WTC11 (cell line): Measurements from ENCODE around the gene PDE12. TPM values are rescaled to one million over a fixed set of nuclear protein-coding genes. Genes with fewer than 3 reads are reported as not detected.

Experiments
- ATAC-seq: fragments of 200-7000 bp; cut with Tn5 transposase; 2 replicates; pipeline ENCODE4 v1.10.0; 2021; ENCODE audit warnings: mild to moderate bottlenecking, moderate library complexity
- CTCF ChIA-PET: fragments of 300-600 bp; sonication (Branson Sonifier 250); formaldehyde crosslinking; loops from one replicate; lab custom pipeline; 2021; ENCODE audit warnings: antibody characterized with exemption; lab: Charles Lee
- POLR2A ChIA-PET: fragments of 350-600 bp; sonication (Branson Sonifier 250); formaldehyde crosslinking; loops from one replicate; lab custom pipeline; 2021; ENCODE audit warnings: antibody characterized with exemption; lab: Charles Lee
- DNase-seq: peaks from one replicate; pipeline ENCODE4 v3.0.0; 2021; ENCODE audit warnings: low spot score
- H3K27ac Mint-ChIP-seq: 2 replicates; pipeline ENCODE4 v1.8.0; 2021; ENCODE audit warnings: mixed read lengths
- H3K27me3 Mint-ChIP-seq: 2 replicates; pipeline ENCODE4 v1.8.0; 2021; ENCODE audit warnings: low read depth, mild to moderate bottlenecking, moderate library complexity, mixed read lengths
- H3K36me3 Mint-ChIP-seq: 2 replicates; pipeline ENCODE4 v1.8.0; 2021; ENCODE audit warnings: mixed read lengths
- H3K4me1 Mint-ChIP-seq: 2 replicates; pipeline ENCODE4 v1.8.0; 2022; ENCODE audit warnings: mixed read lengths
- H3K4me3 Mint-ChIP-seq: 2 replicates; pipeline ENCODE4 v1.8.0; 2021; ENCODE audit warnings: mild to moderate bottlenecking, moderate library complexity, mixed read lengths
- H3K9me3 Mint-ChIP-seq: 2 replicates; pipeline ENCODE4 v1.8.0; 2021; ENCODE audit warnings: mixed read lengths
- CBFB ChIP-seq: sonication (generic); formaldehyde crosslinking; IDR thresholded peaks from 2 replicates; pipeline ENCODE4 v1.8.1; 2022; ENCODE audit warnings: mild to moderate bottlenecking, low read depth, missing genetic modification reagents
- ESRRA ChIP-seq: sonication (generic); formaldehyde crosslinking; IDR thresholded peaks from 2 replicates; pipeline ENCODE4 v1.8.1; 2022; ENCODE audit warnings: mild to moderate bottlenecking, missing genetic modification reagents, borderline replicate concordance
- FOXK1 ChIP-seq: sonication (generic); formaldehyde crosslinking; IDR thresholded peaks from 2 replicates; pipeline ENCODE4 v1.8.0; 2022; ENCODE audit warnings: mild to moderate bottlenecking, moderate library complexity, missing genetic modification reagents
- HMGA2 ChIP-seq: fragments of 250-450 bp; sonication (Bioruptor Pico); IDR thresholded peaks from 2 replicates; pipeline ENCODE4 v1.4.0; 2021; ENCODE audit warnings: mild to moderate bottlenecking, moderate library complexity
- MXD4 ChIP-seq: fragments of 250-450 bp; sonication (Bioruptor Pico); IDR thresholded peaks from 2 replicates; pipeline ENCODE4 v1.8.0; 2021; ENCODE audit warnings: mild to moderate bottlenecking, moderate library complexity, borderline replicate concordance
- NFATC4 ChIP-seq: fragments of 250-450 bp; sonication (Bioruptor Pico); IDR thresholded peaks from 2 replicates; pipeline ENCODE4 v1.9.0; 2021; ENCODE audit warnings: mild to moderate bottlenecking
- NFE2L1 ChIP-seq: sonication (generic); formaldehyde crosslinking; IDR thresholded peaks from 2 replicates; pipeline ENCODE4 v1.8.1; 2023; ENCODE audit warnings: missing genetic modification reagents
- NR1H2 ChIP-seq: sonication (generic); formaldehyde crosslinking; IDR thresholded peaks from 2 replicates; pipeline ENCODE4 v1.9.0; 2021; ENCODE audit warnings: mild to moderate bottlenecking, moderate library complexity, missing genetic modification reagents
- OVOL2 ChIP-seq: fragments of 250-450 bp; sonication (Bioruptor Pico); IDR thresholded peaks from 2 replicates; pipeline ENCODE4 v1.9.0; 2021; ENCODE audit warnings: mild to moderate bottlenecking, borderline replicate concordance
- TEAD1 ChIP-seq: sonication (generic); formaldehyde crosslinking; IDR thresholded peaks from 2 replicates; pipeline ENCODE4 v1.8.0; 2022; ENCODE audit warnings: mild to moderate bottlenecking, missing genetic modification reagents
- ZBTB21 ChIP-seq: sonication (generic); formaldehyde crosslinking; IDR thresholded peaks from 2 replicates; pipeline ENCODE4 v1.8.1; 2023; ENCODE audit warnings: mild to moderate bottlenecking, missing genetic modification reagents, borderline replicate concordance
- ZNF423 ChIP-seq: fragments of 250-450 bp; sonication (Bioruptor Pico); IDR thresholded peaks from 2 replicates; pipeline ENCODE4 v2.1.2; 2022; ENCODE audit warnings: mild to moderate bottlenecking, moderate library complexity
- total RNA-seq: library from RNA; stranded (reverse); gene quantifications from 3 replicates; pipeline ENCODE4 v1.2.3, GENCODE V29; 2021
- TF ChIP-seq, protein P1 (sequence below): sonication (generic); formaldehyde crosslinking; IDR thresholded peaks from 2 replicates; pipeline ENCODE4 v1.8.0; 2023; ENCODE audit warnings: mild to moderate bottlenecking, missing genetic modification reagents
- TF ChIP-seq, protein P2 (sequence below): sonication (generic); formaldehyde crosslinking; IDR thresholded peaks from 2 replicates; pipeline ENCODE4 v1.8.1; 2022; ENCODE audit warnings: mild to moderate bottlenecking, moderate library complexity, missing genetic modification reagents
- TF ChIP-seq, protein P3 (sequence below): sonication (generic); formaldehyde crosslinking; IDR thresholded peaks from 2 replicates; pipeline ENCODE4 v1.8.1; 2022; ENCODE audit warnings: mild to moderate bottlenecking, missing genetic modification reagents, moderate library complexity, borderline replicate concordance
- TF ChIP-seq, protein P4 (sequence below): sonication (generic); formaldehyde crosslinking; IDR thresholded peaks from 2 replicates; pipeline ENCODE4 v1.8.0; 2022; ENCODE audit warnings: mild to moderate bottlenecking, missing genetic modification reagents
- TF ChIP-seq, protein P5 (sequence below): sonication (generic); formaldehyde crosslinking; IDR thresholded peaks from 2 replicates; pipeline ENCODE4 v1.8.1; 2022; ENCODE audit warnings: low read depth, mild to moderate bottlenecking, moderate library complexity, missing genetic modification reagents, borderline replicate concordance
- TF ChIP-seq, protein P6 (sequence below): fragments of 250-450 bp; sonication (Bioruptor Pico); IDR thresholded peaks from 2 replicates; pipeline ENCODE4 v1.9.0; 2021; ENCODE audit warnings: mild to moderate bottlenecking
- TF ChIP-seq, protein P7 (sequence below): sonication (generic); formaldehyde crosslinking; IDR thresholded peaks from 2 replicates; pipeline ENCODE4 v1.8.0; 2022; ENCODE audit warnings: mild to moderate bottlenecking, missing genetic modification reagents

PDE12 gene
- total RNA-seq, 1 experiment from 2014 or later: 16.4 TPM

DNA sequence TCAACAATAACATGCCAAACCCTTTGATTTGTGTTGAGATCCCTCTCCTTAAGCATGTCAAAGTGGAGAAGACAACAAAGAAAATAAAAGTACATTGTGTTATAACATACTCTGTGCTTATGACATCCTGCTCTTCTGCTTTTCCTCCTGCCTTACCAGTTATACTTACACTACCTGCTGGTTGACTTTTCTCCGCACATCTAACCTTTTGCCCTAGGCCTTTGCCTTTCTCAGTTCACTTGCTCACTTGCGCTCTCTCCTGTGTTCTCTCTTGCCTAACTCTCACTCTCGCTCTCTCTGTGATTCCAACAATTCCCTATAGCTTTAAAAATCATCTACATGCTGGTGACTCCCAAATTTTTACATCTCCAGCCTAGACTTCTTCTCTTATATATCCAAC lies 17.6 kb upstream of the PDE12 start (continued):
- TF ChIP-seq, protein P1, sequence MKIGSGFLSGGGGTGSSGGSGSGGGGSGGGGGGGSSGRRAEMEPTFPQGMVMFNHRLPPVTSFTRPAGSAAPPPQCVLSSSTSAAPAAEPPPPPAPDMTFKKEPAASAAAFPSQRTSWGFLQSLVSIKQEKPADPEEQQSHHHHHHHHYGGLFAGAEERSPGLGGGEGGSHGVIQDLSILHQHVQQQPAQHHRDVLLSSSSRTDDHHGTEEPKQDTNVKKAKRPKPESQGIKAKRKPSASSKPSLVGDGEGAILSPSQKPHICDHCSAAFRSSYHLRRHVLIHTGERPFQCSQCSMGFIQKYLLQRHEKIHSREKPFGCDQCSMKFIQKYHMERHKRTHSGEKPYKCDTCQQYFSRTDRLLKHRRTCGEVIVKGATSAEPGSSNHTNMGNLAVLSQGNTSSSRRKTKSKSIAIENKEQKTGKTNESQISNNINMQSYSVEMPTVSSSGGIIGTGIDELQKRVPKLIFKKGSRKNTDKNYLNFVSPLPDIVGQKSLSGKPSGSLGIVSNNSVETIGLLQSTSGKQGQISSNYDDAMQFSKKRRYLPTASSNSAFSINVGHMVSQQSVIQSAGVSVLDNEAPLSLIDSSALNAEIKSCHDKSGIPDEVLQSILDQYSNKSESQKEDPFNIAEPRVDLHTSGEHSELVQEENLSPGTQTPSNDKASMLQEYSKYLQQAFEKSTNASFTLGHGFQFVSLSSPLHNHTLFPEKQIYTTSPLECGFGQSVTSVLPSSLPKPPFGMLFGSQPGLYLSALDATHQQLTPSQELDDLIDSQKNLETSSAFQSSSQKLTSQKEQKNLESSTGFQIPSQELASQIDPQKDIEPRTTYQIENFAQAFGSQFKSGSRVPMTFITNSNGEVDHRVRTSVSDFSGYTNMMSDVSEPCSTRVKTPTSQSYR (CRISPR knock-in tag): no peak
- TF ChIP-seq OVOL2 (CRISPR knock-in tag) (no peak), MXD4 (no peak), ZBTB21 (no peak), CBFB (CRISPR knock-in tag) (no peak), NFE2L1 (CRISPR knock-in tag) (no peak), ESRRA (no peak), NR1H2 (CRISPR knock-in tag) (no peak)
- TF ChIP-seq, protein P2, sequence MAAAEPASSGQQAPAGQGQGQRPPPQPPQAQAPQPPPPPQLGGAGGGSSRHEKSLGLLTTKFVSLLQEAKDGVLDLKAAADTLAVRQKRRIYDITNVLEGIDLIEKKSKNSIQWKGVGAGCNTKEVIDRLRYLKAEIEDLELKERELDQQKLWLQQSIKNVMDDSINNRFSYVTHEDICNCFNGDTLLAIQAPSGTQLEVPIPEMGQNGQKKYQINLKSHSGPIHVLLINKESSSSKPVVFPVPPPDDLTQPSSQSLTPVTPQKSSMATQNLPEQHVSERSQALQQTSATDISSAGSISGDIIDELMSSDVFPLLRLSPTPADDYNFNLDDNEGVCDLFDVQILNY (CRISPR knock-in tag): no peak
- TF ChIP-seq, protein P3, sequence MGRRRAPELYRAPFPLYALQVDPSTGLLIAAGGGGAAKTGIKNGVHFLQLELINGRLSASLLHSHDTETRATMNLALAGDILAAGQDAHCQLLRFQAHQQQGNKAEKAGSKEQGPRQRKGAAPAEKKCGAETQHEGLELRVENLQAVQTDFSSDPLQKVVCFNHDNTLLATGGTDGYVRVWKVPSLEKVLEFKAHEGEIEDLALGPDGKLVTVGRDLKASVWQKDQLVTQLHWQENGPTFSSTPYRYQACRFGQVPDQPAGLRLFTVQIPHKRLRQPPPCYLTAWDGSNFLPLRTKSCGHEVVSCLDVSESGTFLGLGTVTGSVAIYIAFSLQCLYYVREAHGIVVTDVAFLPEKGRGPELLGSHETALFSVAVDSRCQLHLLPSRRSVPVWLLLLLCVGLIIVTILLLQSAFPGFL (CRISPR knock-in tag): no peak

DNA sequence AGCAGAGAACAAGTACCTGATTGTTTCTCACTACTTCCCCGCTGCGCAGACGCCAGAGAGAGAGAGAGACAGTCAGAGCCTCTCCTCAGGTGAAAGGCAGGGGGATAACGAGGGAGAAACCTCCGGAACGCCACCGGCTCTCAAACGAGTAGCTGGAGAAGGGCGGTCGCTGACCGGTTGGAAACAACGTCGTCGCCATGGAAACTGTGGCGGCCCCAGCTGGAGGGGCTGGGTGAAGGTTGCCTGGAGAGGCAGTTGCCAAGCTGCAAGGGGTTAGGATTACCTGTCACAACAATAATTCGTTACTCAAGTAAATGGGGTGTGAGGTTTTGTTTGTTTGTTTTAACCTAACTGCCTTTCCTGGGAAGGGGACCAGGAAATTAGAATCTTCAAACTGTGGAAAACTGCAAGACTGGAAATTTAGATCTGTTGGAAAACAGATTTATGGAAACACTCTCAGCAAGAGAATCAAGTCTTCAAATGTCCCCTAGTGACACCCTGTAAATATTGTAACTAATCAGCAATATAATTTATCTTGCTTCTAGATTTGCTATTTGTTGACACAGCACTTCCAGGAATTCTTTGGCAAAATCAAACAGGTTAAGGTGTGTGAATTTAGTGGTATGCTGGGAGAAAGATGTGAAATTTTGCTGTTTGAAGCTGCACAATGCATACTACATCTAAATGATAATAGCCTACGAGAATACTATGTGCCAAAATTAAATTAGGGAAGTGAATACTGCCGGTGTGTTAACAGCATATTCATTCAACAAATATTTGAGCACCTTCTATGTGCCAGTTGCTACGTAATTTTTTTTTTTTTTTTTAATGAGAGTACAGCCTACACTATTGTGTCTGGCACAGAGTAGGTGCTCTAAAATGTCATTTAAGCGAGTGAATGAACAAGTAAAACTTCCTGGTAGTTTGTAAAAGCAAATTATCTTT lies 11.6 kb upstream of the PDE12 start, which contains the start of gene DNAH12:
DNAH12 (minus strand) TSS at position 164 of the 945 bp plus-strand sequence. CDS start 1,474 bp downstream, outside the sequence.
- peak within 1 kb of the TSS; percentile 63 for H3K4me3 Mint-ChIP-seq
- ATAC-seq: peak; percentile 99
- peak within 1 kb of the TSS; percentile 93 for H3K27ac Mint-ChIP-seq
- no peaks in the 10 kb centered on the region for H3K9me3 Mint-ChIP-seq
- H3K4me1 Mint-ChIP-seq: peaks cover 9% of the 10 kb centered on the region
- peak; percentile 95 for DNase-seq
- ChIA-PET POLR2A (interaction anchor here (0.6 to 1.5 kb wide), 3 partner anchors 10 to 139 kb away, joined by 3 to 11 read pairs (median 5); partner anchors contain the start of gene PDE12), CTCF (interaction anchor here (0.6 to 1.3 kb wide), 5 partner anchors 12 to 891 kb away, joined by 3 to 8 read pairs (median 4); partner anchors contain the start of genes PDE12 and SLMAP)
- H3K27me3 Mint-ChIP-seq: no peaks in the 10 kb centered on the region
- no peaks in the 10 kb centered on the region for H3K36me3 Mint-ChIP-seq
- TF ChIP-seq ZNF423 (CRISPR knock-in tag) (no peak), NFATC4 (CRISPR knock-in tag) (no peak), TEAD1 (CRISPR knock-in tag) (peak; percentile 62; the same call in 1 of the 2 replicates)
- TF ChIP-seq, protein P4, sequence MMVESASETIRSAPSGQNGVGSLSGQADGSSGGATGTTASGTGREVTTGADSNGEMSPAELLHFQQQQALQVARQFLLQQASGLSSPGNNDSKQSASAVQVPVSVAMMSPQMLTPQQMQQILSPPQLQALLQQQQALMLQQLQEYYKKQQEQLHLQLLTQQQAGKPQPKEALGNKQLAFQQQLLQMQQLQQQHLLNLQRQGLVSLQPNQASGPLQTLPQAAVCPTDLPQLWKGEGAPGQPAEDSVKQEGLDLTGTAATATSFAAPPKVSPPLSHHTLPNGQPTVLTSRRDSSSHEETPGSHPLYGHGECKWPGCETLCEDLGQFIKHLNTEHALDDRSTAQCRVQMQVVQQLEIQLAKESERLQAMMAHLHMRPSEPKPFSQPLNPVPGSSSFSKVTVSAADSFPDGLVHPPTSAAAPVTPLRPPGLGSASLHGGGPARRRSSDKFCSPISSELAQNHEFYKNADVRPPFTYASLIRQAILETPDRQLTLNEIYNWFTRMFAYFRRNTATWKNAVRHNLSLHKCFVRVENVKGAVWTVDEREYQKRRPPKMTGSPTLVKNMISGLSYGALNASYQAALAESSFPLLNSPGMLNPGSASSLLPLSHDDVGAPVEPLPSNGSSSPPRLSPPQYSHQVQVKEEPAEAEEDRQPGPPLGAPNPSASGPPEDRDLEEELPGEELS (CRISPR knock-in tag): no peak

DNA sequence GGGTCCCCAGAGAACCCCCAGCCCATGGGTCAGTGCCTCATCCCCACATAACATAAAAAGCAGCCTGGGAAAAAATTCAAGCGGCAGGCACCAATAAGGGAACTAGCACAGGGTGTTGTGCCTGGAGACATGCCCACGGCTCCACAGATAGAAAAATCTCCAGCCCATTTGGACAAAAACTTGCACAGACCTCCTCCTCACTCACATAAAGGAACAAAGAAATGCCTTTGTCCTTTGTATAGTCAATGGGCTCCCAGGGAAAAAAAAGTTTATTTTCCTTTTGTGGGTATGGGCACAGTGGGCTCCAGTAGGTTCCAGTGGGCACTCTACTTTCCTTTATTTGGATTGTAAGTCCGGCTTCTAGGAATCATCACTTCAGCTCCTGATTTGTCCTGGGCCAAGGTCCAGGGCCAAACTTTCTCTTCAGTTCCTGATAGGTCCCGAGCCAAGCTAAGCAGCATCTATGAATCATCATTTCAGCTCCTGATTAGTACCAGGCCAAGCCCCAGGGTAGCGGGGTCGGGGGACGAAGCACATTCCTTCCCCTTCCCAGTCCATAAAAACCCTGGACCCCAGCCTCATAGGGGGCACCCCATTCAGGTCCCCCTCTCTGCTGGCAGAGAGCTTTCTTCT lies 10.3 kb upstream of the PDE12 start:
- no peaks in the 10 kb centered on the region for H3K9me3 Mint-ChIP-seq
- DNase-seq: no peak
- ATAC-seq: no peak
- H3K4me1 Mint-ChIP-seq: peaks cover 9% of the 10 kb centered on the region
- ChIA-PET CTCF (no interaction called here), POLR2A (interaction anchor here (0.6 kb wide), 1 partner anchor 145 kb away, joined by 3 read pairs; no protein-coding TSS in a partner anchor)
- H3K36me3 Mint-ChIP-seq: no peaks in the 10 kb centered on the region
- 0 out of 2 replicates have a peak overlapping the region, but pooled peaks have one; percentile 41 for H3K27ac Mint-ChIP-seq
- no peak overlapping the region for H3K4me3 Mint-ChIP-seq
- no peaks in the 10 kb centered on the region for H3K27me3 Mint-ChIP-seq
- no peak for TF ChIP-seq FOXK1 (CRISPR knock-in tag)
- TF ChIP-seq, protein P5, sequence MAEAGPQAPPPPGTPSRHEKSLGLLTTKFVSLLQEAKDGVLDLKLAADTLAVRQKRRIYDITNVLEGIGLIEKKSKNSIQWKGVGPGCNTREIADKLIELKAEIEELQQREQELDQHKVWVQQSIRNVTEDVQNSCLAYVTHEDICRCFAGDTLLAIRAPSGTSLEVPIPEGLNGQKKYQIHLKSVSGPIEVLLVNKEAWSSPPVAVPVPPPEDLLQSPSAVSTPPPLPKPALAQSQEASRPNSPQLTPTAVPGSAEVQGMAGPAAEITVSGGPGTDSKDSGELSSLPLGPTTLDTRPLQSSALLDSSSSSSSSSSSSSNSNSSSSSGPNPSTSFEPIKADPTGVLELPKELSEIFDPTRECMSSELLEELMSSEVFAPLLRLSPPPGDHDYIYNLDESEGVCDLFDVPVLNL (CRISPR knock-in tag): no peak
- no peak for TF ChIP-seq HMGA2 (CRISPR knock-in tag)
- TF ChIP-seq, protein P6, sequence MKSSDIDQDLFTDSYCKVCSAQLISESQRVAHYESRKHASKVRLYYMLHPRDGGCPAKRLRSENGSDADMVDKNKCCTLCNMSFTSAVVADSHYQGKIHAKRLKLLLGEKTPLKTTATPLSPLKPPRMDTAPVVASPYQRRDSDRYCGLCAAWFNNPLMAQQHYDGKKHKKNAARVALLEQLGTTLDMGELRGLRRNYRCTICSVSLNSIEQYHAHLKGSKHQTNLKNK (CRISPR knock-in tag): no peak
- TF ChIP-seq, protein P7, sequence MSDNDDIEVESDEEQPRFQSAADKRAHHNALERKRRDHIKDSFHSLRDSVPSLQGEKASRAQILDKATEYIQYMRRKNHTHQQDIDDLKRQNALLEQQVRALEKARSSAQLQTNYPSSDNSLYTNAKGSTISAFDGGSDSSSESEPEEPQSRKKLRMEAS (CRISPR knock-in tag): no peak
- TF ChIP-seq, protein P1 (CRISPR knock-in tag): no peak
